Mesenteric fat pad (tissue), 1 donor: ENCODE data around the gene H6PD. TPM values are rescaled to one million over a fixed set of nuclear protein-coding genes. Genes with fewer than 3 reads are reported as not detected.

ENCODE experiments used
- DNase-seq: peaks from one replicate; pipeline ENCODE4 v3.0.0-alpha.2; 2020; ENCODE audit warnings: low spot score
- total RNA-seq: library from RNA; stranded (reverse); fragmentation: NEBNext Ultra II Directional; extraction: Animal tissue kit (Norgen Biotek cat#: 25700); gene quantifications from one replicate; pipeline ENCODE4 v1.2.1, GENCODE V29; 2021
- donor health status: DM: yes; HTN: yes; CAD: no.

H6PD gene
- total RNA-seq, 1 donor from 2014 or later = 77.6 TPM

DNA sequence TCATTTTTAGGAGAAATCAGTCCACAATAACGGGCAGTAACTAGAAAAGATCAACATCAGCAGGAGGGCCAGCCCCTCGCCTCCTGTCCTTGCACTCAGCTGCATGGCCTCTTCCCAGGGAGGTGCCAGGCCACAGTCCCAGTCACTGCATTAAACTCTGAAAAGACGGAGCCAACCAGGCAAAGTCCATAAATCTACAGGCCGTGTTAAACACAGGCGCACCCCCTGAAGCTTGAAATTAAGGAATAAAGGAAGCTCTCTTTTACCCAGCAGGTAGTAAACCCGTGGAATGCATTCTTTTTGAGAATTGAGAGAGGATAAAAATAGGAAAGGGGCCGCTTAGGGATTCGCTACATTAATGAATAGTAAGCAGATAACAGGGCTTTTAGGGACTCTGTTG lies 18.4 kb downstream of the H6PD start:
- no peak for DNase-seq

DNA sequence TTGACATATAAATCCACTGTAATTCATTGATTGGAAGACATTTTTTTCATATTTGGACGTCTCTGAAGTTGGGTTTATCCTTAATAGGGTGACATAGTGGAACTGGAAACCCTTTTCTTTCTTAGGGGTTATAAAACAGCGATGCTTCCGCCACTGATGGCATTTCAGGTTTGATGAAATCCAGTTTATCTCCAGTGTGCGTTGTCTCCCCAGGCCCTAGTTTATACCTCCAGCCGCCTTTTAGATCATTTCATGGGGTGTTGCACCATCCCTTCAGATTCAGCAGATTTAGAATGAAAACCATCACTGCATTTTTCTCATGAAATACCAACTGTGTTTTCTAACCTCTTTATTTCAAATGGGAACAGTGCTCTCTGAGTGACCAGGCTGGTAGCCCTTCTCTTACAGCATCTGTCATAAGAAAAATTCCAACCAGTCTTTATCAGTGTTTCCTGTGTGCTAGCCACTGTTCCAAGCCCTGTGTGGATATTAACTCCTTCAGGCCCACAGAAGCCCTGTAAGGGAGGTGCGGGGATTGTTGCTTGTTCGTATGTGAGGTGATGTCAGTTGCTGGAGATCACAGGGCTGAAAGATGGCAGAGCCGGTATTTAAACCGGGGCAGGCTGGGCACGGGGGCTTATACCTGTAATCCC lies 19.0 kb downstream of the H6PD start:
- no peak for DNase-seq

DNA sequence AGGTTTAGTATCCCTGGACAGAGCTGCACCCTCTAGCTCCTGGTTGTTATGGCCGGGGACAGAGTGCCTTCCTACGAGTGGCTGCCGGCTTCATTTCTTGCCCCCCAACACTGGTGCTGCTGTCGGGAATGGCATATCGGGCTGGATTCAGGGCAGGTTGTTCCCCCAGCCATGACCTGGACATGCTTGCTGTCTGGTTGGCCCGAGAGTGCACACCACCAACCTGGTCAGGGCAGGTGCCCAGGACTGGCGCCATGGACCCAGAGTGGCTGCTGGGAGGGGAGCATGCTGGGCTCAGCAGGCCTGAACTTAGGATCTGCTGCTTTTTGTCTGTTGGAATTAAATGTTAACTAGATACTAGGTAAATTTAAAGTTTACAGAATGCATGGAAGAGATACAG lies 21.8 kb downstream of the H6PD start:
- DNase-seq = no peak

DNA sequence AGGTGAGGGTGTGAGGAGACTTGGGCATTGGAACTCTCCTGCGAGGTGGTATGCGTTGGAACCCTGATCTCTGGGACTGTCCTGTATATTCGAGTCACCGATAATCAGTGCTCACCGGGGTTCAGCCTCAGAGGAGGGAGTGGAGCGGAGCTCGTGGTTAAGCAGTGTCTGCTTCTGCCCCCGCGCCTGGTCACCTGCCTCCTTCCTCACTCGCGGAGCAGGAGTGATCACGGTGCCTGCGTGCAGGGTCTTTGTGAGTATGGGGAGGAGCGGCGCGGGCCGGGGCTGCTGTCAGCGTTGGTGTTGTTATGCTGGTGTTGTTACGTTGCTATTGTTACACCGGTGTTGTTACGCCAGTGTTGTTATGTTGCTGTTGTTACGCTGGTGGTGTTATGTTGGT lies 23.3 kb downstream of the H6PD start:
- DNase-seq = no peak

DNA sequence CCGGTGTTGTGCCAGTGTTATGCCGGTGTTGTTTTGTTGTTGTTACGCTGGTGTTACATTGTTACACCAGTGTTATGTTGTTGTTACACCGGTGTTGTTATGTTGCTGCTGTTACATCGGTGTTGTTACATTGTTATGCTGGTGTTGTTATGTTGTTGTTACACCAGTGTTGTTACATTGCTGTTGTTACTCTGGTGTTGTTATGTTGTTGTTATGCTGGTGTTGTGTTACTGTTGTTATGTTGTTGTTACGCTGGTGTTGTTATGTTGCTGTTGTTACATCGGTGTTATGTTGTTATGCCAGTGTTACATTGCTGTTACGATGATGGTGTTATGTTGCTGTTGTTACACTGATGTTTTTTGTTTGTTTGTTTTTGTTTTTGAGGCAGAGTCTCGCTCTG lies 24.1 kb downstream of the H6PD start:
- DNase-seq = no peak

DNA sequence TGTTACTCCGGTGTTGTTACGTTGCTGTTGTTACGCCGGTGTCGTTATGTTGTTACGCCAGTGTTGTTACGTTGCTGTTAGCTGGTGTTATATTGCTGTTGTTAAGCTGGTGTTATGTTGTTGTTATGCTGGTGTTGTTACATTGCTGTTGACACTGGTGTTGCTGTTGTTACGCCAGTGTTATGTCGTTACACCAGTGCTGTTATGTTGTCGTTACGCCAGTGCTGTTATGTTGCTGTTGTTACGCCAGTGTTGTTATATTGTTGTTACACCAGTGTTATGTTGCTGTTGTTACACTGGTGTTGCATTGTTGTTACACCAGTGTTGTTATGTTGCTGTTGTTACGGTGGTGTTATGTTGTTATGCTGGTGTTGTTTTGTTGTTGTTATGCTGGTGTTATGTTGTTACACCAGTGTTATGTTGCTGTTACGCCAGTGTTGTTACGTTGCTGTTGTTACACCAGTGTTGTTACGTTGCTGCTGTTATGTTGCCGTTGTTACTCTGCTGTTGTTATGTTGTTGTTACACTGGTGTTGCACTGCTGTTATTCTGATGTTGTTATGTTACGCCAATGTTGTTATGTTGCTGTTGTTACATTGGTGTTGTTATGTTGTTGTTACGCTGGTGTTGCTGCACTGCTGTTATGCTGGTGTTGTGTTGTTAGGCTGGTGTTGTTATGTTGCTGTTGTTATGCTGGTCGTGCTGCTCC lies 25.6 kb downstream of the H6PD start:
- DNase-seq = no peak

DNA sequence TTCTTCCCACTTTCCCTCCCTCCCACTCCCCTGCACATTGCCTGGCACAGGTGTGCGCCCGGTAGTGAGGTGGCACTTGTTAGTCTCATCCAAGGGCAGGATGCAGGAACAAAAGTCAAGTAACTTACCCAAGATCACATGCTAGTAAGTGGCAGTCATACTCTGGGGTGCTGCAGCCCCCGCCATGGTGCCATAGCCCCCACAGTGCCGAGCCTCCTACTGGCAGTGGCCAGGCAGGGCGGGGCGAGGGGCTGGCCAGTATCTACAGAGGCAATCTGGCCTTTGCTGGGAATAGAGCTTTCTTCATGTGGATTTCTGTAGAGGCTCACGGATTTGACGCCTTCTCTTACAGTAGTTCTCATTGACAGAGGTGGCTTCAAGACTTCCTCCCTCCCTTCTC lies 26.9 kb downstream of the H6PD start:
- DNase-seq = no peak

DNA sequence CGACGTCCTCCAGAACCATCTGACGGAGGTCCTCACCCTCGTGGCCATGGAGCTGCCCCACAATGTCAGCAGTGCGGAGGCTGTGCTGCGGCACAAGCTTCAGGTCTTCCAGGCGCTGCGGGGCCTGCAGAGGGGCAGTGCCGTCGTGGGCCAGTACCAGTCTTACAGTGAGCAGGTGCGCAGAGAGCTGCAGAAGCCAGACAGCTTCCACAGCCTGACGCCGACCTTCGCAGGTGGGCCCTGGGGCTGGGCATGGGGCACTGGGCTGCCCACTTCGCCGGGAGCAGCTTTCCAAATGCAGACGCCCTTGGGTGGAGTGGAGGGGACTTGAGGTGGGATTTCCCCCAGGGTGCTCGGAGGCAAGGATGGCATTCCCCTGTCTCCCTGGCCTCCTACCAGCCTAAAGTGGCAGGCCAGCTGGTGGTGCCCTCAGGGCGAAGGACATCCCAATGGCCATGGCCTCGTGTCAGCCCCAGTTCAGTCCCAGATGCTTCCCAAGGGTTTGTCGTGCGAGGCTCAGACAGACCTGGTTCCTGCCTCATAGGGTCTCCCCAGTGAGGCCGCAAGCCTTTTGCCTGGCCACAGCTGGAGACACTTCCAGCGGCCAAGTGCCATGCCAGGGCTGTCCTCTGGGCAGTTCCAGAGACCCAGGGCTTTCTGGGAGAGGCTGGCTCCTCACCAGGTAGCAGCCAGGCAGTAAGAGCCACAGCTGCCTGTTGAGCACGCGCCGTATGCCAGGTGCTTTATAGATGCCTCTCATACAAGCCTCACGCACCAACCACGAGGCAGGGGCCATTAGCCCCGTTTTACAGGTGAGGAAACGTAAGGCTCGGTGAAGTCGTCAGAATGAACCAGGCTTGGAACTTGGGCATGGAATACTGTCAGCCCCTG lies 27.8 kb downstream of the H6PD start:
- DNase-seq = no peak

DNA sequence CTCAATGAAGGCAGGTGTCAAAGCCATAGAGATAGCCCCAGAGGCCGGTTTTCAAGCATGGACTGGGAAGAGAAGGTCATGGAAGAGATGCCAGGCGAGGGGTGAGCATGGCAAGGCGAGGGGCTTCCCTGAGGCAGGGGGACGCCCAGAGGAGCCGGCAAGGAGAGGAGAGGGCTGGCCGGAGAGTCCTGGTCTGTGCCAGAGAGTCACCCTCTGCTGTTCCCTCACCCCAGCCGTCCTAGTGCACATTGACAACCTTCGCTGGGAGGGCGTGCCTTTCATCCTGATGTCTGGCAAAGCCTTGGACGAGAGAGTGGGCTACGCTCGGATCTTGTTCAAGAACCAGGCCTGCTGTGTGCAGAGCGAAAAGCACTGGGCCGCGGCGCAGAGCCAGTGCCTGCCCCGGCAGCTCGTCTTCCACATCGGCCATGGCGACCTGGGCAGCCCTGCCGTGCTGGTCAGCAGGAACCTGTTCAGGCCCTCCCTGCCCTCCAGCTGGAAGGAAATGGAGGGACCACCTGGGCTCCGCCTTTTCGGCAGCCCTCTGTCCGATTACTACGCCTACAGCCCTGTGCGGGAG lies 28.8 kb downstream of the H6PD start:
- DNase-seq = no peak

DNA sequence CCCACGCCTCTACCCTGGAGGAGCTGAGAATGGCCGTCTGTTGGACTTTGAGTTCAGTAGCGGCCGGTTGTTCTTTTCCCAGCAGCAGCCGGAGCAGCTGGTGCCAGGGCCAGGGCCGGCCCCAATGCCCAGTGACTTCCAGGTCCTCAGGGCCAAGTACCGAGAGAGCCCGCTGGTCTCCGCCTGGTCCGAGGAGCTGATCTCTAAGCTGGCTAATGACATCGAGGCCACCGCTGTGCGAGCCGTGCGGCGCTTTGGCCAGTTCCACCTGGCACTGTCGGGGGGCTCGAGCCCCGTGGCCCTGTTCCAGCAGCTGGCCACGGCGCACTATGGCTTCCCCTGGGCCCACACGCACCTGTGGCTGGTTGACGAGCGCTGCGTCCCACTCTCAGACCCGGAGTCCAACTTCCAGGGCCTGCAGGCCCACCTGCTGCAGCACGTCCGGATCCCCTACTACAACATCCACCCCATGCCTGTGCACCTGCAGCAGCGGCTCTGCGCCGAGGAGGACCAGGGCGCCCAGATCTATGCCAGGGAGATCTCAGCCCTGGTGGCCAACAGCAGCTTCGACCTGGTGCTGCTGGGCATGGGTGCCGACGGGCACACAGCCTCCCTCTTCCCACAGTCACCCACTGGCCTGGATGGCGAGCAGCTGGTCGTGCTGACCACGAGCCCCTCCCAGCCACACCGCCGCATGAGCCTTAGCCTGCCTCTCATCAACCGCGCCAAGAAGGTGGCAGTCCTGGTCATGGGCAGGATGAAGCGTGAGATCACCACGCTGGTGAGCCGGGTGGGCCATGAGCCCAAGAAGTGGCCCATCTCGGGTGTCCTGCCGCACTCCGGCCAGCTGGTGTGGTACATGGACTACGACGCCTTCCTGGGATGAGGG lies 29.7 kb downstream of the H6PD start:
- DNase-seq = no peak

DNA sequence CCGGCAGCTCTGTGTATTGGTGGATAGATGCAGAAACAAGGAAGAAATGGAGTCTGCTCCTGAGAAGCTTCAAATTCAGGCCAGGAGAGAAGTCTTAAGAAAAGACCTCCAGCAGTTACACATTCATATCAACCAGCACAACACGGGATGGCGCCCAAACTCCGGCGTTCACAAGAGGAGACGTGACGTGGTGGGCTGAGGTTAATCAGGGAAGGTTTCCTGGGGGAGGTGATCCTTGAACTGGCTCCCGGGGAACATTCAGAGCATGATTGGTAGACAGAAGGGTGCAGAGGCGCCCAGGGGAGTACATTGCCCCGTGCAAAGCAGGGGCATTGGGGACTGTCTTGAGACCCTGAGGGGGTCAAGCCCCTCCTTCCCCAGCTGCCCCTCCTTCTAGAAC lies 30.5 kb downstream of the H6PD start:
- no peak for DNase-seq

DNA sequence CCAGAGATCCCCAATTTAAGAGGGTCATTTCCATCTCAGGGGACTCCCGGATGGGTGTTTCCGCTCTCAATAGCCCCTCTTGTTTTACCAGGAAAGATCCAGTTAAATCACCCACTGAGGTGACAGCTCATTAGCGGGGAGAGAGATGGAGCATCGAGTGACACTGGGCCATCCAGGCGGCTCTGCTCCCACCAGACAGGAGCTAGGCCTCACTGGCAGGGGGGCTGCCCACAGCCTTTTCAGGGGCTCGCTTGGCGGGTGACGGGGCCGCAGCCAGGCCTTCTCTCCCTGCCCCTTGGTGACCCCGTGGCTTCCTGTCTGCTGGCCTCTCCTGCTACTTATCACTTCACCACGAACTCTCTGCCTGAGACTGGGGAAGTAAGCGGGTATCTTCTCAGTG lies 31.4 kb downstream of the H6PD start:
- no peak for DNase-seq

DNA sequence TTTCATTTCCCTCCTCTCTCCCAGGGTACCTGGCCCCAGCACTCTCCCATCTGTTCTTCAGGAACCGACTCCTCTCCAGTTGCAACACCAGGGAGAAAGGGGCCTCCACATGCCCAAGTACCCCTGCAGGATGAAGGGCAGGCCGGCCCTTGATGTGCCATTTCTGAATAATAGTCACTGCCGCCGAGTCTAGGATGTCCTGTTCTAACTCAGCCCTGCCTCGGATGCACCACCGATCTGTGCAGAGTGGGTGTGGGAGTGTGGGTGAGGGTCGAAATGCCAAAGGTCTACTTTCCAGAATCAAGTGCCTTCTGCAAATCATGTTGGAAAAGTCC lies 32.7 kb downstream of the H6PD start:
- DNase-seq = no peak

DNA sequence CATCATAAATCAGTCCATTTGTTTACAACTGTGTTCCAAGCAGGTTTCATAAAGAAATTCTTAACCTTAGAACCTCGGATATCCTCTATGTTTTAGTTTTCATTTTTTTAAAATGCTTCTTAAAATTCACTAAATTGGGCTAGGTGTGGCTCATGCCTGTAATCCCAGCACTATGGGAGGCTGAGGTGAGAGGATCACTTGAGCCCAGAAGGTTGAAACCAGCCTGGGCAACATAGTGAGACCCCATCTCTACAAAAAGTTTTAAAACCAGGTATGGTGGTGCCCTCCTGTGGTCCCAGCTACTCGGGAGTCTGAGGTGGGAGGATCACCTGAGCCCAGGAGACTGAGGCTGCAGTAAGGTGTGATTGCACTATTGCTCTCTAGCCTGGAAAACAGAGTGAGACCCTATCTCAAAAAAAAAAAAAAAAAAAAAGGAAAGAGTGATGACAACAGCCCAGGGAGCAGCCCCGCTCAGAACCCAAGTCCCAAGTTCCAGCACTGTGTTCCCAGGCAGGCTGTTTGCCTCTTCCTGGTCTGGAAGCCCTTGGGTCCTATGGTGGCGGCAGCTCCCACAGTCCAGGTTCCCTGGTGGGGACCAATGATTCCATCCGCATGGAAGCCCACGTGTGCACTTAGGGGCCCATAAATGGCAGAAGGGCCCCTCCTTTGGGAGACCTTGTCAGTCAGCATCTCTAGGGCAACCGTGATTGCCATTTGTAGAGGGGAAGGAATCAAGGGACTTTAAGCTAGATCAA lies 33.4 kb downstream of the H6PD start:
- DNase-seq = no peak

DNA sequence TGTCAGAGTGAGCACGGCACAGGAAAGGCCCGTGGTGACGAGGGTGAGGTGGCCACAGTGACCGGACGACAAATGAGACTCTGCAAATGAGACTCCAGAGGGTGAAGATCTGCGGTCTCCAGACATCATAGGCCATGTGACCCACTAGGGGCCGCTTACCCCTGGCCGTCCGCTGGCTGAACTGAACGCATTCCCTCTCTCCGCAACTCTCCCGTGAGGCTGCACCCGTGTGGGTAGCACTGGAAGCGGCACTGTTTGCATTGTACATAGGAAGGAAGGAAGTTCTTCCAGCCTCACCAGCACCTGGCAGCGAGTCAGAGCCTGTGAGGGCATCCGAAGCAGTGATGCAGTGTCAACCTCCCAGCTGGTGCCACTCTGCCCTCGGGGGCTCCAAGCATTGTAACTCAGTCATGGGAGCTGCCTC lies 34.5 kb downstream of the H6PD start:
- DNase-seq = no peak

DNA sequence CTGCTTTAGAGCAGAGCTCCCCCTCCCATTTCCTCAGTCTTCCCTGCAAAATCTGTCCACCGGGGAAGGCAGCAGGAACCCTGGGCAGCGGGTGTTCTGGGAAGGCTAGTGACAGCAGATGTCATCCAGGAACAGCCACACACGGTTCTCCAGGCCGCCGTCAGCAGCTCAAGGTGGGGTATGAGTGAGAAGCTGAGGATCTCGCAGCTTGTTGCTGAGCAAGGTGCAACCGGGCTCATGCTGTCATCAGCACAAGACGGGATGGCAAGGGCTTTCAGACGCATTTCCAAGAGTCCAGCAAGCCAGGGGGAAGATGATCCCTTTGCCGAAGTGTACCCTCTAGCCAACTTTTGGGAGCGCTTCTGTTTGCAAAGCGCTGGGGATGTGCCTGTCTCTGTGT lies 35.1 kb downstream of the H6PD start:
- DNase-seq = no peak

DNA sequence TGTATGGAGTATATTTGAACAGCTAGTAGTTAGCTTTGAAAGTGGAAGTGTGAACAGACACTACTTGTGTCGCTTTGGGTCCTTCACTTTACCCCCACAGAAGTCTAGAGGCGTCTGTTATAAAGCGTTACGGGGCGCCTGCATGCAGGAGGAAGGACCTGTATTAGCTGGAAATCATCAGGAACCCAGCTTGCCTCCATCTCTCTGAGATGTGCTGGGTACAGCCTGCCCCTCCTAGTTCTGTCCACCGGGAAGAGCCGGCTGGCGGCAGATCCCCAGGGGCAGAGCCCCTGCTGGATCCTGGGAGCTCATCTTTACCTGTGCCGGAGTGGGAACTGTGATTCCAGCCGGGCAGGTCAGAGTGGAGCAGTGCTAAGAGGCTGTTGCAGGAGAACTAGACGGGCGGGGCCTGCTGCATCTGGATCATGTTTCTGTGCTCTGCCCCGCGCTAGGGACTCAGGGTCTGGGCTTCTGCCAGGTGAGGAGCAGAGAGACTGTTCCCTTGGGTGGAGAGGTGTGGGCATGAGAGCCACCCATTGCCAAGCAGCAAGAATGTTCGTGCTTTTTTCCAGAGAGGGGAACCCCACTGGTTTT lies 35.8 kb downstream of the H6PD start:
- DNase-seq = no peak

DNA sequence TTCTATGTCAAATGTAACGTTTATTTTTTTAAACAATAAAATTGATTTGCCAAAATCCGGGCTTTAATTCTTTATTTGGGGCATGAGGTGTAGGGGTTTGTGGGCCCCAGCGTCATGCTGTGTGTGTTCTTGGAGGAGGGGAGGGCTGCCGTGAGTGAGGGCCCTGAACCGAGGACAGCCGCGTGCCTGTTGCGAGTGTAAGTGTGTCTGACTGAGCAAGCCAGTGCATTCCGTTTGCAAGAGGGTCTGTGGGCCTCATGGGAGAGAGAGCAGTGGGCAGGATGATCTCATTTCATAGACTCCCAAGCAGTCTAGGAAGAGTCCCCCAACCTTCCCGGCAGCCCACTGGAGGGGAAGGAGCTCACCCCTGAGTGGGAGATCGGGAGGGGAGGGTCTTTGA lies 36.7 kb downstream of the H6PD start:
- DNase-seq = no peak

DNA sequence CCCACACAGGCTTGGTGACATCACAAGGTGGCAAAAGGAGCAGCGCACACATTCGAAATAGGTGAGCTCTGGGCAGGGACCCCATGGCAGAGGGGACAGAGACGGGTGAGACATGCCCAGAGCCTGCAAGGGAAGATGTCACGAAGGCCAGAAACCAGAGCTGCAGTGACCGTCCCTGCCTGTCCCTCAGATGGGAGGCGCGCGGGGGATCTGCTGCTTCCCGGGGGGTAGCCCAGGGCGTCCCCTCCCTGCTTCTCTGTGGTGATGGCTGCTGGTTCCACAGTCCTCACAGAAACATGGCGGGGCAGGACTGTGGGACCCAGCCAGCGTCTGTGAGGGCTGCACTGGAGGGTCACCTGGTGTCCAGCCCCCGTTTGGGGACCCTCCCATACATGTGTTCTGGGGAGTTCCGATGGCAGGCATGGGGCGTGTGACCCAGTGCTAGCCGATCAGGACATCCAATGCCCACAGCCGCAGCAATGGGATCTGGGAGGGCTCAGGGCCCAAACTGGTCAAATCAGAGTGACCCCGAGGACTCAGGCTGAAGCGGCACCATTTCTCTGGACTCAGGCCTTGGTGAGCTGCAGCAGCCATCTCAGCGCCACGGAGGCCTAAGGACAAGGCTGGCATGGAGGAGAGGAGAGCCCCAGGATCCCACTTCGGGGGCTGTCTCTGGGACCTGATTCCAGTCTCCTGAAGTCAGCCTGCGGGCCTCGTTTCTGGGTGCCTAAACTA lies 37.5 kb downstream of the H6PD start:
- DNase-seq = no peak
